ENCODE data around the gene TAGLN.
"Not testable (repeated sequence)": the region's sequence is repeated elsewhere in the genome, so short reads cannot be mapped to it uniquely, and the experiment has no call there.

TAGLN gene

GRCh38 chr11:117195761-117196160 is 3.4 kb upstream of the TAGLN start:
- DNase-seq (ENCODE audit: low read depth in 1 of 2, low spot score in 1 of 2), result no peak

GRCh38 chr11:117197006-117197405 is 2.2 kb upstream of the TAGLN start:
- no peak for DNase-seq (ENCODE audit: low read depth in 1 of 2, low spot score in 1 of 2)

- no peak for DNase-seq (ENCODE audit: low read depth in 1 of 2, low spot score in 1 of 2)
These were observed 1.4 kb upstream of the TAGLN start for GRCh38 chr11:117197516-117198456.

GRCh38 chr11:117198613-117199012 is 557 bp upstream of the TAGLN start:
- no peak for DNase-seq (ENCODE audit: low read depth in 1 of 2, low spot score in 1 of 2)

- no peak for DNase-seq (ENCODE audit: low read depth in 1 of 2, low spot score in 1 of 2)
These were observed 994 bp downstream of the TAGLN start for GRCh38 chr11:117199916-117200812.

- DNase-seq (ENCODE audit: low read depth in 1 of 2, low spot score in 1 of 2), result no peak
These were observed 1.9 kb downstream of the TAGLN start for GRCh38 chr11:117200813-117201657.

GRCh38 chr11:117201658-117202305 is 2.6 kb downstream of the TAGLN start:
- DNase-seq (ENCODE audit: low read depth in 1 of 2, low spot score in 1 of 2), result no peak

- DNase-seq (ENCODE audit: low read depth in 1 of 2, low spot score in 1 of 2), result no peak
These were observed 3.4 kb downstream of the TAGLN start for GRCh38 chr11:117202386-117203068.

GRCh38 chr11:117203069-117203407 is 3.9 kb downstream of the TAGLN start:
- no peak for DNase-seq (ENCODE audit: low read depth in 1 of 2, low spot score in 1 of 2)

- no peak for DNase-seq (ENCODE audit: low read depth in 1 of 2, low spot score in 1 of 2)
These were observed 5.3 kb downstream of the TAGLN start for GRCh38 chr11:117204283-117205080.

- no peak for DNase-seq (ENCODE audit: low read depth in 1 of 2, low spot score in 1 of 2)
These were observed 6.1 kb downstream of the TAGLN start for GRCh38 chr11:117205211-117205818.

GRCh38 chr11:117206111-117206510 is 6.9 kb downstream of the TAGLN start:
- DNase-seq (ENCODE audit: low read depth in 1 of 2, low spot score in 1 of 2), result not testable (repeated sequence)

GRCh38 chr11:117206859-117207258 is 7.7 kb downstream of the TAGLN start:
- DNase-seq (ENCODE audit: low read depth in 1 of 2, low spot score in 1 of 2), result not testable (repeated sequence)

- not testable (repeated sequence) for DNase-seq (ENCODE audit: low read depth in 1 of 2, low spot score in 1 of 2)
These were observed 8.3 kb downstream of the TAGLN start for GRCh38 chr11:117207481-117207880.

- not testable (repeated sequence) for DNase-seq (ENCODE audit: low read depth in 1 of 2, low spot score in 1 of 2)
These were observed 9.5 kb downstream of the TAGLN start for GRCh38 chr11:117208710-117209109.

GRCh38 chr11:117209351-117210125 is 10.4 kb downstream of the TAGLN start:
- DNase-seq (ENCODE audit: low read depth in 1 of 2, low spot score in 1 of 2), result not testable (repeated sequence)

GRCh38 chr11:117210620-117211019 is 11.4 kb downstream of the TAGLN start:
- no peak for DNase-seq (ENCODE audit: low read depth in 1 of 2, low spot score in 1 of 2)

Data from stimulated activated CD4-positive, alpha-beta T cell treated with anti-CD3 and anti-CD28 coated beads, Interleukin-15, amount 100 ng/mL, for 1 hour (primary cell).